ENCODE data around the gene MAP2. TPM values are rescaled to one million over a fixed set of nuclear protein-coding genes. Genes with fewer than 3 reads are reported as not detected.
A peak's percentile ranks its signal among the peaks of the same experiment; 100 is the strongest.

Gene MAP2
- total and polyA plus RNA-seq, 12 donors, result 3.5 to 15.5 (median 5.5) TPM

DNA sequence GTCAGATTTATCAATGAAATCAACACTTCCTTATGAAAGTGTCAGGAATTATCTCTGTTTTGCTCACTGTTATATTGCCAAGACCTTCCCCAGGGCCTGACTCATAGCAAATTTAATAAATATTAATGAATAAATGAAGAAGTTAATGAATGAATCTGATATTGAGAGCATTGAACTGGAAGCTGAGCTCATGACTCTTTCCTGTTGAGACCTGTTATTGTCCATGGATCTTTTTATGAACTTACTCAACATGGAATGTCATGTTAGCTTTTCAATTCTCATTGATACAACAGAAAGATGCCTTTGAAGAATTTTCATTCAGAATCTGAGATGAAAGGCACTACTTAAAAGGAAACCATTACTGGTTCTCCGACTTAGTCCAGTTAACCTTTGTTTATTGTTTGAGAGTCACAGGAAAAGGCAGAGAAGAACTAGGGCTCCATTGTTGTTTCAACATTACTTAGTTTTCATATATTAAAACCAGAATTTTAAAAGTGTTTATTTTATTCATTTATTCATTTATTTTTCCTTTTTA lies 257.4 kb downstream of the MAP2 start:
- DNase-seq (no peak), ATAC-seq (no peak)
- Histone ChIP-seq H3K9me3 (no peaks in the 10 kb centered on the region), H3K27me3 (no peaks in the 10 kb centered on the region), H3K4me3 (no peak overlapping the region), H3K27ac (no peak overlapping the region), H3K36me3 (peaks cover 0 to 16% (median 0%) of the 10 kb centered on the region in 9 donors), H3K4me1 (peaks cover 0 to 17% (median 7%) of the 10 kb centered on the region in 9 donors)
- TF ChIP-seq, protein P1, sequence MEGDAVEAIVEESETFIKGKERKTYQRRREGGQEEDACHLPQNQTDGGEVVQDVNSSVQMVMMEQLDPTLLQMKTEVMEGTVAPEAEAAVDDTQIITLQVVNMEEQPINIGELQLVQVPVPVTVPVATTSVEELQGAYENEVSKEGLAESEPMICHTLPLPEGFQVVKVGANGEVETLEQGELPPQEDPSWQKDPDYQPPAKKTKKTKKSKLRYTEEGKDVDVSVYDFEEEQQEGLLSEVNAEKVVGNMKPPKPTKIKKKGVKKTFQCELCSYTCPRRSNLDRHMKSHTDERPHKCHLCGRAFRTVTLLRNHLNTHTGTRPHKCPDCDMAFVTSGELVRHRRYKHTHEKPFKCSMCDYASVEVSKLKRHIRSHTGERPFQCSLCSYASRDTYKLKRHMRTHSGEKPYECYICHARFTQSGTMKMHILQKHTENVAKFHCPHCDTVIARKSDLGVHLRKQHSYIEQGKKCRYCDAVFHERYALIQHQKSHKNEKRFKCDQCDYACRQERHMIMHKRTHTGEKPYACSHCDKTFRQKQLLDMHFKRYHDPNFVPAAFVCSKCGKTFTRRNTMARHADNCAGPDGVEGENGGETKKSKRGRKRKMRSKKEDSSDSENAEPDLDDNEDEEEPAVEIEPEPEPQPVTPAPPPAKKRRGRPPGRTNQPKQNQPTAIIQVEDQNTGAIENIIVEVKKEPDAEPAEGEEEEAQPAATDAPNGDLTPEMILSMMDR (IDR thresholded peaks at IDR 0.05), result no peak
- intact Hi-C loops (cut with DNase I), result no loop called here
- 67 to 74% methylated on average over 1 of the region's 1 CpG for WGBS, 2 donors

DNA sequence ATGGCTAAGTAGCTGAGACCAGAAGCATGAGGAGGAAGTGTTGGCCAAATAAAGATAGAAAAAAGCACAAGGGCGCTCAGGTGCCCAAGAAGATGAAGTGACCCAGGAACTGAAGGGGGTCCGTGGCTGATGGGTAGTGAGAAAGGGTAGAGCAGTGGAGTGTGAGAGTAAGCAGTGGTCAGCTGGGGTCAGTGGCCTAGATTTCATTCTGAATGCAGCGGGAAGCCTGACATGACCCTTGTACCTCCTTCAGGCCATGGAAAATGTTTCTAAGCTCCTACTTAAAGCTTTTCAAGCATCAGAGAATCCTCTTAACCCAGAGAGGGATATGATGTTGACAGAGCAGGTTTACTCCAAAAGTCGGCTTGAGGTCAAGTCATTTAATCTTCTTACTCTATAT lies 258.8 kb downstream of the MAP2 start:
- Histone ChIP-seq H3K36me3 (peaks cover 0 to 16% (median 0%) of the 10 kb centered on the region in 9 donors), H3K27me3 (no peaks in the 10 kb centered on the region), H3K27ac (no peak overlapping the region), H3K4me3 (no peak overlapping the region), H3K4me1 (peaks cover 0 to 22% (median 10%) of the 10 kb centered on the region in 9 donors), H3K9me3 (no peaks in the 10 kb centered on the region)
- 93 to 94% methylated on average over 4 of the region's 4 CpGs for WGBS, 2 donors
- ATAC-seq (no peak), DNase-seq (no peak)
- intact Hi-C loops (cut with DNase I), result no loop called here
- TF ChIP-seq, protein P1 (IDR thresholded peaks at IDR 0.05), result no peak

GRCh38 chr2:209685340-209685739 lies 261.5 kb downstream of the MAP2 start:
- peaks cover 0 to 3% (median 0%) of the 10 kb centered on the region in 9 donors for H3K36me3 ChIP-seq
- ATAC-seq, result peak in 3 of 8 donors; percentile 69 to 94 (median 88)
- H3K27me3 ChIP-seq, result no peaks in the 10 kb centered on the region
- H3K4me1 ChIP-seq, result peaks cover 0 to 22% (median 10%) of the 10 kb centered on the region in 9 donors
- no peak overlapping the region for H3K4me3 ChIP-seq
- H3K9me3 ChIP-seq, result no peaks in the 10 kb centered on the region
- TF ChIP-seq, protein P1 (IDR thresholded peaks at IDR 0.05), result no peak
- intact Hi-C loops (cut with DNase I), result no loop called here
- H3K27ac ChIP-seq, result peak overlapping the region in 6 of 10 donors; percentile 45 to 70 (median 59)
- WGBS, 2 donors, result 39 to 47% methylated on average over 1 of the region's 1 CpG
- no peak for DNase-seq

- H3K4me3 ChIP-seq, result no peak overlapping the region
- ATAC-seq (peak; percentile 78 to 97 (median 92)), DNase-seq (peak in 1 of 2 donors; percentile 27)
- WGBS, 2 donors, result 30 to 40% methylated on average over 4 of the region's 4 CpGs
- H3K9me3 ChIP-seq, result no peaks in the 10 kb centered on the region
- intact Hi-C loops (cut with DNase I), result no loop called here
- peak overlapping the region in 6 of 10 donors; percentile 45 to 70 (median 59) for H3K27ac ChIP-seq
- TF ChIP-seq, protein P1 (IDR thresholded peaks at IDR 0.05), result no peak
- no peaks in the 10 kb centered on the region for H3K27me3 ChIP-seq
- peaks cover 0 to 3% (median 0%) of the 10 kb centered on the region in 9 donors for H3K36me3 ChIP-seq
- H3K4me1 ChIP-seq, result peaks cover 0 to 22% (median 10%) of the 10 kb centered on the region in 9 donors
These were observed 262.1 kb downstream of the MAP2 start for GRCh38 chr2:209685963-209686362.
